RPMI7951 (cell line): ENCODE data around the gene NME3. TPM values are rescaled to one million over a fixed set of nuclear protein-coding genes. Genes with fewer than 3 reads are reported as not detected.
"Not testable (repeated sequence)": the region's sequence is repeated elsewhere in the genome, so short reads cannot be mapped to it uniquely, and the experiment has no call there.

Experiments used
- DNase-seq: peaks from one replicate; pipeline ENCODE4 v3.0.0-alpha.2; 2012; ENCODE audit warnings: low read depth
- total RNA-seq: library from RNA; depleted of rRNA; stranded (reverse); fragments of >200 nt; shearing (Covaris generic); gene quantifications from 2 replicates; pipeline ENCODE4 v1.2.3, GENCODE V29; 2014; rRNA removed

The NME3 gene
- total RNA-seq = 50.2 and 65.5 TPM in 2 replicates

DNA sequence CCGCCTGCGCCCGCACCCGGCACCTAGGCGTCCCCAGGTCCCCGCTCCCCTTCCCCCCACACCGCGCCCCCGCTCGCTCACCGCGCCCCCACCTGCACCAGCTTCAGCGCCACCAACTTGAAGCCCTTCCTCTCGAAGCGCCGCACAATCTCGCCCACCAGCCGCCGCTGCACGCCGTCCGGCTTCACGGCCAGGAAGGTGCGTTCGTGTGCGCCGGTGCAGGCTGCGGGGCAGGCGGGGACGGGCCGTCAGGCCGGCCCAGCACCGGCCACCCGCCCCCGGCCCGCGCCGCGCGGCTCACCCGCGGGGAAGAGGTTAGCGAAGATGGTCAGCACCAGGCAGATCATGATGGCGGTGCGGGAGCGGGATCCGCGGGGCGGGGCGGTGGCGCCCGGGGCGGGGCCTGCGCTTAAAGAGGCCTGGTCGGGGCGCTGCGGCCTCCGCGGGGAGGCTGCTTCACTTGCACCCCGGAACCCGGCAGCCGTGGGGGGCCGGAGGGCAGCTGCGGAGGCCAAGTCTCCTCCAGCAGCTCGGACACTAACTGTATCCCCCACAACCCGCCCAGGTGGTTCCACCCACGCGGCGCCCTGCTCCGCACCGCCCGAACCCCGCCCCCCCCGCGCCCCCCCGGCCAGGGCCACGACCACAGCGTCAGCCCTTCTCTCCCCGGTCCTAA, at the start of gene NME3:
NME3 (minus strand) TSS at position 356 of the 676 bp plus-strand sequence; CDS start at position 347, 9 bp downstream.
- DNase-seq = peak; percentile 61

DNA sequence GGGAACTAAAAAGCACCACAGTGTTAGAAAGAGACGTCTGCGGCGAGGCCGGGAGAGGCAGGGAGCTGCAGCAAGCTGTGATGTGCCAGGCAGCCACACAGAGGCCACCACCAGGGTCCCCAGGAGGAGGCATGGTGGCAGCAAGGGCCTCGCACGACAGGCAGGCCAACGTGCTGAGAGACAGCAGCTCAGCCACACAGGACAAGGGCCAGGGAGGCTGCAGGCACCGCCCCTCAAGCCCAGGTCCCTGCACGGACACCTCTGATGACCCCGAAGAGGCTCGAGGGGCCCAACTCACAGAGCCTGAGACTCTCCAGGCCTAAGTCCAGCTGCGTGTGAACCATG, 49.6 kb upstream of the NME3 start:
- DNase-seq = no peak

DNA sequence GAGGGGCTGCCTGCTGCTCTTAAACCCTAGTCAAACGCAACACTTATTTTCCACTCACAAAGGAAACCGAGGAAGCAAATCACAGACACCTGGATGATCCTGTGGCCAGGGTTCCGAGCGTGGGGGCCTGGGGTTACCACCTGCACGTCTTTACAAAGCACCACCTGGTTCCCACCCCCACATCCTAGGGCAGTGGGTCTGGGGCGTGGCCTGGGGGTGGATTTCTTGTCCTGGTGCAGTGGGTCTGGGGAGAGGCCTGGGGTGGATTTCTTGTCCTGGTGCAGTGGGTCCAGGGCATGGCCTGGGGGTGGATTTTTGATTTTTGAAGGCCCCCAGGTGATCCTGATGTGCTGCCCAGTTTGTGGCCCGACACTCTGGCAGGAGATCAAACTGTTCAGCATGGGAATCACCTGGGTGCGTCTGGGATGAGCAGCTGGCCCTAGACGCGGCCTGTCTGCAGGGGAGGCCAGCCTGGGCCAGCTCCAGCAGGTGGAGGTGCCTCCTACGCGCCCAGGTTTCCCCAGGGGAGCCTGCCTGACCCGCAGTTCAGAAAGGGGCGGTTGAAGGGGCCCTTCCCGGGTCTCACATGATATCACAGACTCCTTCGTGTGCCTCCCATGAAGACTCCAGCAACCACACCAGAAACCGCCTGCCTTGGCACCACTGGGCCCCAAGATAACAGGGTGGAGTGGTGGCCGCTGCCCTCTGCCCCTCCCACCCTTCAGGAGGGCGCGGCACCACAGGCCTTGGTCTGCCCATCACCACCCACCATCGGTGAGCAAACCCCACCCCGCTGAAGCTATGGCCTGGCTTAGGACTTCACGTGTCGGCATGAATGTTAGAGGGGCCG, 49.0 kb upstream of the NME3 start:
- DNase-seq = no peak

DNA sequence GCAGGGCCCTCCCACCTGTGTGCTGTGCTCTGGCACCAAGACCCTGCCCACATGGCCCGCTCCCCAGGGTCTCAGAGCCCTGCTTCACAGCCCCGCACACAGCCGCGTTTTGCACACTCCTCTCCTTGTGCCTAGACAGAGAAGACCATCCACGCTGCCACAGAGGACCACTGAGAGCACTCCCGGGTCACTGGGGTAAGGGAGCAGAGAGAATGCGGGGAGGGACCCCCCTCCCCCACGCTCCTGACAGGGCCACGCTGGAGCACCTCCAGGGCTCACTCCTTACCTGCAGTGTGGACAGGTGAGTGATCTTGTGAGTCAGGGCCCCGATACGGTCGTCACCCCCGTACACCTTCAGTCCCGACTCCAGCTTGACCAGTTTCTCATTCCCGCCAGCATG, 48.3 kb upstream of the NME3 start:
- DNase-seq = no peak

DNA sequence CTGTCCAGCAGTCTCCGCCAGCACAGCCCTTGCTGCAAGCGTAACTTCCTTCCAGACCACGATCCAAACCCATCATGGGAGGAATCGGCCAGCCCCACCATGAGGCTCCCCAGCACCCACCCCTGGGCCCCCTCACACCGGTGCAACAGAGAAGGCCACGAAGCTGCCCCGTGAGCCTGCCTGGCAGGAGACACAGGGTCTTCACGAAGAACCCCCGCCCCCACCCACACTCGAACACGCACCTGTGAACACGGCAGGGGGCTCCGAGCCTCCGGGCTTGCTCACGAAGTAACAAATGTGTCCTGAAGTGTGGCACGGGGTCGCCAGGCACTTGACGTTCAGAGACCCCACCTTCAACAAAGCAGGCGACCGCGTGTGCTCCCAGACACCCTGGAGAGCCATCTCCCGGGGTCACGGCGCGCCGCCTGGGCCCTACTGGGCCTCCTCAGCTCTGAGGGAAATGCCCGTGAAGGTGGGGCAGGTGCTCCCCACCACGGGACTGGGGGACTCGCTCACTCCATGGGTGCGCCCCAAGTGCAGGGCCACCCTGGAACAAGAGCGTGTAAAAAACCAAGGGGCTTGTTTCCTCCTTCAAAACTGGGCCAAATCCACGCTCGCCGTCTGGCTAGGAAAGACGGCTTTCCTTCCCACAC, 47.7 kb upstream of the NME3 start:
- DNase-seq = no peak

DNA sequence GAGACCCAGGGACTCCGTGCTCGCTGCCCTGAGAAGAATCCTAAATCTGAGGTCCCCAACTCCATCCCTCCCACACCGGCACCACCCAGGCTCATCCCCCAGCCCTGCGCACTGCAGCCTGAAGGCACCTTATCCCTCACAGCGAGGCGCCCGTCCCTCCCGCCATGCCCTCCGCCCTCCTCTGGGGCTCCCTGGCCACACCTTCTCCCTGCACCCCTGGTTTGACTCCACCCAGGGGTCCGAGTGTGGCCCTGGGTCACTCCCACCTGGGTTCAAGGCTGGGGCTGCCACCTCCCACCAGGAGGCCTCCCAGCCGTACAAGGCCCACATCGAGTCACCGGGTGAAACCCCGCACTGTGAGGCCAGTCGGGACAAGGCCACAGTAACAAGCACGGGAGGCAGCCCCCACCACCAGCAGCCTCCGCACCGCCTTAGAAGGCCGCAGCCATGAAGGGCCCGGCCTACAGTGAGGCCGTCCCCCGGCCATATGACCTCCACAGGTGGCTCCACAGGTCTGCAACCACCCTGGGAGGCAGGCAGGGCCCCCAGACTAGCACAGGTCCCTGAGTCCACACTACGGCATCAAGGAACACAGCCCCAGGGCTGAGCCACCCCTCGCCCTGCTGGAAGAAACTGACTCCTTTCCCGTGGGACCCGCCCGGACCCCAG, 47.0 kb upstream of the NME3 start:
- DNase-seq = no peak

DNA sequence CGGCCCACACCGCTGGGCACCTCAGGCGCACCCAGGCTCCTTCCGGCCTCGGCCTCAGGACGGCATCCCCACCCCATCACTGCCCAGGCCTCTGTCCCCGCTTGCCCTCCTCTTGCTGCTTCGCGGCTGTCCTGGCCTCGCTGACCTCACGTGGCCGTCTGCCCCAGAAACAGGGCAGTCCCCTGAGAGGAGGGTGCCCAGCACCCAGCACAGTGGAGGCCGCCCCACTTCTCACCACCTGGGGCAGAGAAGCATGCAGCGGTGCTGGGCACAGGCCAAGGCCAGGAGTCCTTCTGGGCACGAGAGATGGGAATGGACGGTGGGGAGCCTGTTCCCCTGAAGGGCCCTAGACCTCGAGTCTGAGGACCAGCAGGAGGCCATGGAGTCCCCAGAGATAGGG, 46.4 kb upstream of the NME3 start:
- no peak for DNase-seq

DNA sequence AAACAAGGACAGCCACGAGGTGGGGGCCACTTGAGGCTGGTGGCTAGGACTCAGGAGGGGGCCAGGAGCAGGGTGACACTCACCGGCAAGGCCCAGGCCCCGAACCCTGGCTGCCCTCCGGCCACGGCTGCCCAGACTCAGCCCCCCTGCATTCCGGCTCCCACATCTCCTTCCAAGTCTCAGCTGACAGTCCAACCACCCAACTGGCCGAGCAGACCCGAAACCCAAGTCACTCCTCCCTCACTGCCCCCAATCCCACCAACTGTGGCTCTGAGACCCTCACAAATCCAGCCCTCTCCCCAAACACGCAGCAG, 45.9 kb upstream of the NME3 start:
- DNase-seq = no peak

DNA sequence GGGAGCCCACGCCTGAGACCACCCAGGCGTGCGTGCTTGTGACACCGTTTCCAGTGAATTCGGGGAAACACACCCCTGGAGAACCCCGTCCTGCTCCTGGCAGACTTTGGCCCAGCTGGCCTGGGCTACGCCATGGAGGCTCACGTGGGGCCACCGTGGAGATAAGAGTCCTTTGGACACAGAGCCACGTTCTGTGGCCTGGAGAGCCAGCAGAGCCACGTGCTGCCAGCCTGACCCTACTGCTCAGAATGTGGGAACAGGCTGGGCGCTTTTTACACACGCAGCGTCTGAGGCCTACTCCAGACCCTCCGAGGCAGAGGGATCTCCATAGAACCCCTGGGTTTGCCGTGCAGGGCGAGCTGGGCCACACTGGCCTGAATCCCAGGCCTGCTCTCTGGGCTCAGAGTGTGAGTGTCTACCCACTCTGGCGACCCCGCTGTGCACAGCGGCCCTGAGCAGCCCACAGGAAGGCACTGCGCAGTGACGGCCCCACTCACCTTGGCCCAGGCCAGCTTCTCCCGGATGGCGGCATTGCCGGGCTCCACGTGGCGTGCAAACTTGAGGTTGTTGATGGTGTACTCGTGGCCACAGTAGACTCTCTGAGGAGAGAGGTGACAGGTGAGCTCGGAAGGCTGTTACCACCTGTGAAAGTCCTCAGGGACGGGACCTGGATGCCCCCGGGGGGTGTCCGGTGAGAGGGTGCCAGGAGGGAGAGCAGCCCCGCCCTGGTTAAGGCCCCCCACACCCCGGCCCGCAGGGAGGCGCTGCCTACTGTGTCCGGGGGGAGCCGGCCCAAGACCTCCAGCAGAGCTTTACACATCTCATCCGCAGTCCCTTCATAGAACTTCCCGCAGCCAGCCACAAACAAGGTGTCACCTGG, 45.3 kb upstream of the NME3 start:
- no peak for DNase-seq

DNA sequence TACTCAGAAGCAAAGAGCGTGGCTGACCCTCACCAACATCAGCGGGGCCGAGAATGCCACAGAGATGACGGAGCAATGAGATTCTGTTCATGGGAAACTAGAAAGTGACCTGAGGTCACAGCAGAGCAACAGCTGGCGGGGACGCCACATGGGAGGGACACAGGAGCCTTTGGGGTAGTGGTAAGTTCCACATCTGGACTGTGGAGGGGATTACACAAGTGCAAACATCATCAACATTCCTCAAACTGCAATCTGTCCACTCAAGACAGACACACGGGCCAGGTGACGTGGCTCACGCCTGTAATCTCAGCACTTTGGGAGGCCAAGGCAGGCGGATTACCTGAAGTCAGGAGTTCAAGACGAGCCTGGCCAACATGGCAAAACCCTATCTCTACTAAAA, 44.1 kb upstream of the NME3 start:
- no peak for DNase-seq

DNA sequence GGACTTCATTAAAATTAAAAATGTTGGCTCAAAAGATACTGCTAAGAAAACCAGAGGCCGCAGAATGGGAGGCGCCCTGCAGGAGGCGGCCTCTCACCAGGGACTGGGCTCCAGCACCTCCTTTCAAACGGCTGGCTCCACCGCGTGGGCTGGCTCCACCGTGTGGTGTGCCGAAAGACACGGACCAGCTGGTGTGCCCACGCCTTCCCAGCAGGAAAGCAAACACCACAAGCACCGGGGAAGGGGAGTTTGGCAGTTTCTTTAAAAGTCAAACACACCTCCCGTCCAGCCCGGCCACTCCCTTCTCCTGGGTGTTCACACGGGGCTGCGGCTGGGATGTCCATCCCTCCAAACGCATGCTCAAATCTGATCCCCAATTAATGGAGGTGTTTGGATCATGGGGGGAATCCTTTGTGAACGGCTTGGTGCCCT, 41.4 kb upstream of the NME3 start:
- DNase-seq = peak; percentile 38

DNA sequence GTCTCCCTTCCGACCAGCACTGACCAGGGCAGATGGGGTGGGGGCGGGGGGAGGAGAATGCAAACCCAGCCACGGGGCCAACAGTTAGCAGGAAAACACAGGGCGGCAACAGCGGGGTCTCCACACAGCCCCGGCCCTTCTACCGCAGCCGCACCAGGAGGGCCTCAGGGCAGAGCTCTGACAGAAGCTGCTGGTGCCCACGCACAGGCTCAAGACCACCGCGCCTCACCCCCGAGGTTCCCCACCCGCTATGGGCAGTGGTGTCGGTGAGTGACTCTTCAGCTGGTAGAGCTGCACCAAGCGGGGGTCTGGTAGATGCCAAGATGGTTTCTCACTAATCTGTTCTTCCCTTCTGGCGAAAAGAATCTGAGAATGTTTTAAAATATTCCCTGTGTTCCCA, 39.2 kb upstream of the NME3 start:
- DNase-seq = no peak

DNA sequence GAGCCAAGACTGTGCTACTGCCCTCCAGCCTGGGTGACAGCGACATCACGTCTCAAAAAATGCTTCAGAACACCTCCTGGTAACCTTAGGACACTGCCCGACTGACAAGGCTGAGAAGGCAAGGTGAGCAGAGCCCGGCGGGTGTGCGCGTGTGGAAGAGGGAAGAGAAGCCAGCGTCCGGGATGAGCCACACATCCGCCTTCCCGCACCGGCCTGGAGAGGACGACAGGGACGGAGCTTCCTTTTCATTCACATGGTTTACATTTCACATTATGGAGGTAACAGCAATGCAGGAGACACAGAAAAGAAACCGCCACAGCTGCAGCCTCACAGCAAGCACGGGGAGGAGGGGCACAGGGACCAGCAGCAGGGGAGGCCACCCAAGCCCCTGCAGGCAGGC, 38.8 kb upstream of the NME3 start:
- no peak for DNase-seq

DNA sequence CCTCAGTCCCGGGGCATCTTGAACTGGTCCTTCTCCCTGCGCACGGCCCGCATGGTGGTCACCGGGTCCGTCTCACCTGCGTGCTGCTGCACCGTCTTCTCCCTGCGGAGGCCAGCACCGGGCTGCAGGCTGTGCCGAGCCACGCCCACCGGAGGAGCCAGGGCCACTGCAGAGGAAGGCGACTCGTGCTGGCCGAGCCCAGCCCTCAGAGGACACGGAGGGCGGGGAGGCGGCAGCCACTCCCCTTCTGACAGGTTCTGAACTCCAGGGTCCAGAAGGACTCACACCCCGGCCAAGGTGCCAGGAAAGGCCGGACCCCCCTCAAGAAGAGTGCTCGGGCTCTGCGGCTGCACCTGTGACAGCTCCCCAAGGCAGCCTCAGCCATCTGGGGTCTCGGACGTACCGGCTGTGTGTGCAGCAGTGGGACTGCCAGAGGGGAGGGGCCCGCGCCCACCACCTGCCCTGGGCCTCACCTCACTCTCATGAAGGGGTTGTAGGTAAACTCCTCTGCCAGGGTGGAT, 38.0 kb upstream of the NME3 start:
- DNase-seq = no peak

DNA sequence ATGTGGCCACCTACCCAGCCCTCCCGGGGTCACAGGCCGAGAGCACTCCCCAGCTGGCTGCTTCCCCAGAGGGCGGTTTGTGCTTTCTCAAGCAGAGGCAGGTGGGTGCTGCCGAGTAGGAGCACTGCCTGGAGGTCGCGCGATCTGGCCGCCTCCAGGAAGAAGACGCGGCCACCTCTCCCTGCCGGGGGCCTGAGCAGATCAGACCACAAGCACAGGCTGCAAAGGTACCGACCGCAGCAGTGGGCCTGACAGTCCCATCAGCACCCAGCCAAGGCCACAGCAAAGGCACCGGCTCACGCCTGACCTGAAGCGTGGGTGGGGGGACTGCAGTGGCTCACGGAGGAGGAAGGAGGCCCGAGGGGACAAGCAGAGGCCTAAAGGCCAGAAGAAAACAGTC, 37.3 kb upstream of the NME3 start:
- no peak for DNase-seq

DNA sequence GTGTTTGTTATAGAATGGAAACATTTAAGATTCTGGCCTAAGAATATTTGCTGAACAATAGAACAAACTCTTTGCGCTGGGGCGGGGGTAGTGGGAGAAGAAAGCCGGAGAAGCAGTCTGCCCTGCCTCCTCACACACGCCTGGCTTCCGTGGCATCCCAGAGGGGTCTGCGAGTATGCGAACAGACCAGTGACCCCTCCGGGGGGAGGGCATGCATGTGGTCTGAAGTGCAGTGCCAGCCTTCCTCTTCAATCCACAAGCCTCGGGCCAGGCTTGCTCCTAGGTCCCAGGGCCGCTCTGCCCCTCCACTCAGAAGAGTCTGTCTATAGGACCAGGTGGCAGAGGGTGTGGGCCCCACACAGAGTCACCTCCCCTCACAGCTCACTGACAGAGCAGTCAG, 36.3 kb upstream of the NME3 start:
- no peak for DNase-seq

DNA sequence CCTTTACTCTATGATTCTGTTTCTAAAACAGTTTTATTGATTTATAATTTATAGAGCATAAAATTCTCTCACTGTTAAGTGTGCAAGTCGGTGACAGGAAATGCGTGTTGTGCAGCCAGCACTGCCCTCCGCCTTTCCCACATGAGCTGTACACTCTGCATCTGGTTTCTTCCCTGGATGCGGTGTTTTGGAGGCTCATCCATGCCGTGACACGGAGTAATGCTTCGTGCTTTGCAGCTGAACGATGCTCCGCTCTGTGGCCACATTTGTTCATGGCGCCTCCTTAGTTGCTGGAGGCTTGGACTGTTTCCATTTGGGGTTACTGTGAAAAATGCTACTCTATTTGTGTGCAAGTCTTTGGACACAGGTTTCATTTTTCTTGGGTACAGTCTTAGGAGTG, 29.4 kb upstream of the NME3 start:
- DNase-seq = peak; percentile 59

DNA sequence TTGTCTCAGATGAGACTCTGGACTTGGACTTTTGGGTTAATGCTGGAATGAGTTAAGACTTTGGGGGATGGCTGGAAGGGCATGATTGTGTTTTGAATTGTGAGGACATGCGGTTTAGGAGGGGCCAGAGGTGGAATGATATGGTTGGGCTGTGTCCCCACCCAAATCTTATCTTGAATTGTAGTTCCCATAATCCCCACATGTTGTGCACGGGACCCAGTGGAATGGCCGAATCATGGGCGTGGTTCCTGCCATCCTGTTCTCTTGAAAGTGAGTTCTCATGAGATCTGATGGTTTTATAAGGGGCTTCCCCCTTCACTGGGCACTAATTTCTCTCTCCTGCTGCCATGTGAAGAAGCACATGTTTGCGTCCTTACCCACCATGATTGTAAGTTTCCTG, 27.9 kb upstream of the NME3 start:
- not testable (repeated sequence) for DNase-seq

DNA sequence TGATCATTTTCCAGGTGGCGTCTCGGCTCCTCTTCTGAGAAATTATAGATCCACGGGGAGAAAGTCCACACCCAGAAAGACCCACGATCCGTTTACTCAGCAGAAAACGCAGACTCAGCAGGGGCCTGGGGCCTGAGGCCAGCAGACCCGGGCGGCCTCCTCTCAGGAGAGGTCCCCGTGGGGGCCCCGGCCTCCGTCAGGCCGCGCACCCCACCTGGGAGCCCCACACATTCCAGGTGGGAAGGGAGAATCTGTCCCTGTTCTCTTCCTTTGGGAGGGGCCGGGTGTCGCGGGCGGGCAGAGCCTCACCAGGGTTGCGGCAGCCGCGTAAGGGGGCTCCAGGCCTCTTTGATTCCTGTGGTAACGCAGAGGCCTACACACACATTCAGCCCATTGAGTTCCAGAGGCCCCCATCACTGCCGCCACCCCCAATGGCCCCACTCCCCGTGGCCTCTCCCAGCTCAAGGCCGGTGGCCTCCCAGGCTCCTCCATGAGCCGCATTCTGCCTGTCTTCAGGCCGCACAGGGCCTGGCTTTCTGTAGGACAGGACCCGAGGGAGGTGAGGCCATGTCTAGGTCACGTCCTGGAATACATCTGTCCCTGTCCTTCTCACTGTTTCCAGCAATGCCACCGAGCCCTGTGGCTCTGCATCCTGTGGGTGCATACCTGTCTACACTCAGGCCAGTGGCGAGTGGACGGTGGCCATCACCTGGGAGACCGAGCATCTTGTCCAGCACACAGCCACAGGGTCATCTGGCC, 23.7 kb upstream of the NME3 start:
- no peak for DNase-seq

DNA sequence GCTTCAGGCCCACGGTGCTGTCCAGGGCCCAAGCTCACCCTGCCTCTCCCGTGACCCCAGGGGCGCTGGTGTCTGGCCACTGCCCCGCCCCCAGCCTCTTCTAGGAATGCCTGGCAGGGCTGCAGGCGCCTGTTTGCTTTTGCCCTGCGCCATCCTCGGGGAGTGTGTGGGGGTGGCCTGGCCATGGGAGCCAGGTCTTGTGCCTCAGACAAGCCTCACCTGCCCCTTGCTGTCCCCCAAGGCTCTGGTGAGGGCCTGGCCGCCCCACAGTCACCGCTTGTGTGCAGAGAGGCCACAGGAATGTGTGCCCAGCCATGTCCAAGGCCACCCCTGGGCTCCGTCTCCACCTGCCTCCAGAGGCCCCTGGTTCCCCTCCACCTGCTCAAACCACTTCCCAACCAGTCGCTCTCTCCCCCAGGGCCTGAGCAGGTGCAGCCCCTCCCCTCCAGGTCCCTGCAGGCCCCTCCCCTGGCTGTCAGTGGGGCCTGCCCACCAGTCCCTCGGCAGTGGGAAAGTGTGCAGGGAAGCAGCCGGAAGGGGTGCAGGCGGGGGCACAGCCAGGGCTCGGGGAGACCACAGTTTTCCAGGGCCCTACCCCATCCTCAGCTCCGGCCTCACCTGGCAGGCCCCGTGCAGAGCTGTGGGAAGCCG, 23.0 kb upstream of the NME3 start:
- DNase-seq = no peak
